Mesothelial cell of epicardium (in vitro differentiated cells): ENCODE measurements around the gene REEP1. TPM values are rescaled to one million over a fixed set of nuclear protein-coding genes. Genes with fewer than 3 reads are reported as not detected.

Experiments used
- DNase-seq, 2 experiments: peaks; one replicate each; pipeline ENCODE4 v3.0.0; 2021; ENCODE audit warnings: low spot score in 2 of 2; ENCODE audit not compliant: unreplicated experiment in 2 of 2
- H3K27ac Mint-ChIP-seq: 2 replicates; pipeline ENCODE4 v1.8.0; 2021; ENCODE audit warnings: mixed read lengths
- H3K27me3 Mint-ChIP-seq: 2 replicates; pipeline ENCODE4 v1.8.0; 2021; ENCODE audit warnings: low read depth, mixed read lengths
- H3K36me3 Mint-ChIP-seq: 2 replicates; pipeline ENCODE4 v1.8.0; 2021; ENCODE audit warnings: mixed read lengths
- H3K4me1 Mint-ChIP-seq: 2 replicates; pipeline ENCODE4 v1.8.0; 2021; ENCODE audit warnings: mixed read lengths
- H3K4me3 Mint-ChIP-seq: 2 replicates; pipeline ENCODE4 v1.8.0; 2021; ENCODE audit warnings: mild to moderate bottlenecking, moderate library complexity, mixed read lengths
- H3K9me3 Mint-ChIP-seq: 2 replicates; pipeline ENCODE4 v1.8.0; 2021; ENCODE audit warnings: mixed read lengths
- total RNA-seq: library from RNA; stranded (reverse); gene quantifications from 3 replicates; pipeline ENCODE4 v1.2.1, GENCODE V29; 2021
- TF ChIP-seq, protein P1 (sequence below): fragments of 200-600 bp; sonication (generic); IDR thresholded peaks from one replicate; pipeline ENCODE4 v1.5.0; 2021; ENCODE audit warnings: antibody characterized with exemption; ENCODE audit not compliant: unreplicated experiment

The REEP1 gene
- total RNA-seq, 1 donor from 2014 or later = 1.9 TPM

DNA sequence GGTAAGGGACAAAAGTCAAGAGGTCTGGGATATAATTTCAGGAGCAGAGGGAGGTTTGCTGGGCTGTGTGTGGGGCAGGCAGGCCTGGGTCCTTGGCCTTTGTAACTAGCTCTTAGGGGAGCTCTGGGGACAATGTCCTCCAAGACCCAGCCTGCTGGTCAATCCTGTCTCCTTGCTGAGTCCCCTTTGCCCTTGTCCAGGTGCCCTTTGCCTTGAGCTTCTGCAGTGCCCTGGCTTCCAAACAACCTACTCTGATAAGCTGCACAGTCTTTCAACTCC lies 30.0 kb upstream of the REEP1 start:
- TF ChIP-seq, protein P1, sequence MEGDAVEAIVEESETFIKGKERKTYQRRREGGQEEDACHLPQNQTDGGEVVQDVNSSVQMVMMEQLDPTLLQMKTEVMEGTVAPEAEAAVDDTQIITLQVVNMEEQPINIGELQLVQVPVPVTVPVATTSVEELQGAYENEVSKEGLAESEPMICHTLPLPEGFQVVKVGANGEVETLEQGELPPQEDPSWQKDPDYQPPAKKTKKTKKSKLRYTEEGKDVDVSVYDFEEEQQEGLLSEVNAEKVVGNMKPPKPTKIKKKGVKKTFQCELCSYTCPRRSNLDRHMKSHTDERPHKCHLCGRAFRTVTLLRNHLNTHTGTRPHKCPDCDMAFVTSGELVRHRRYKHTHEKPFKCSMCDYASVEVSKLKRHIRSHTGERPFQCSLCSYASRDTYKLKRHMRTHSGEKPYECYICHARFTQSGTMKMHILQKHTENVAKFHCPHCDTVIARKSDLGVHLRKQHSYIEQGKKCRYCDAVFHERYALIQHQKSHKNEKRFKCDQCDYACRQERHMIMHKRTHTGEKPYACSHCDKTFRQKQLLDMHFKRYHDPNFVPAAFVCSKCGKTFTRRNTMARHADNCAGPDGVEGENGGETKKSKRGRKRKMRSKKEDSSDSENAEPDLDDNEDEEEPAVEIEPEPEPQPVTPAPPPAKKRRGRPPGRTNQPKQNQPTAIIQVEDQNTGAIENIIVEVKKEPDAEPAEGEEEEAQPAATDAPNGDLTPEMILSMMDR = no peak
- peaks cover 5% of the 10 kb centered on the region for H3K4me1 Mint-ChIP-seq
- H3K4me3 Mint-ChIP-seq = no peak overlapping the region
- no peaks in the 10 kb centered on the region for H3K36me3 Mint-ChIP-seq
- DNase-seq = no peak
- H3K27ac Mint-ChIP-seq = no peak overlapping the region
- H3K9me3 Mint-ChIP-seq = no peaks in the 10 kb centered on the region
- peaks cover 14% of the 10 kb centered on the region for H3K27me3 Mint-ChIP-seq

DNA sequence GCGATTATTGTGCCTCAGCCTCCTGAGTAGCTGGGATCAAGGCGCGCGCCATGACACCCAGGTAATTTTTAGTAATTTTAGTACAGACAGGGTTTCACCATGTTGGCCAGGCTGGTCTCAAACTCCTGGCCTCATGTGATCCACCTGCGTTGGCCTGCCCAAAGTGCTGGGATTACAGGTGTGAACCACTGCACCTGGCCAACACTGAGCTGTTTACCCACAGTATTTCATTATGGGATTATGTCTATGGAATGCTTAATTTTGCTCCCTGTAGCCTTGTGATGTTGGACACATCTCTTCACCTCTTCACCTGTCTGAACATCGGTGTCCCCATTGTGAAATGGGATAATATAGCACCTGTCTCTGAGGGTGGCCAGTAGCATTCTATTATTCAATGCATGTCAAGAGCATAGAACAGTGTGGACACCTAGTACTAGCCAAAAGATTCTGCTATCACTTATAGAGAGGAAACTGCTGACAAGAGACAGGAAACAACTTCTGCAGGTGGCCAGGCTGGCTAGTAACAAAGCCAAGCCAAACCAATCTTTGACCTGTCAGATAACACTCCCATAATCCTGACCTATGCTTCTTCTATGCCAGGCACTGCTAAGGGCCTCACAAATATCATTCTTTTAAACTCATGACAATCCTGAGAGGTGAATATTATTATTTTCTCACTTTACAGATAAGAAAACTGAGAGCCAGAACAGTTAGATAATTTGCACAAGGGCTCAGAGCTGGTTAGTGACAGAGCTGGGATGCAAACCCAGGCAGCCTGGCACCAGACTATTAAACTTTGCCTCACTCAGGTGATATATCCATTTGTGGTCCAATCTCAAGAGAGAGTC lies 29.4 kb upstream of the REEP1 start:
- no peak overlapping the region for H3K4me3 Mint-ChIP-seq
- TF ChIP-seq, protein P1 = no peak
- peaks cover 14% of the 10 kb centered on the region for H3K27me3 Mint-ChIP-seq
- H3K36me3 Mint-ChIP-seq = no peaks in the 10 kb centered on the region
- DNase-seq = no peak
- no peaks in the 10 kb centered on the region for H3K9me3 Mint-ChIP-seq
- no peak overlapping the region for H3K27ac Mint-ChIP-seq
- peaks cover 5% of the 10 kb centered on the region for H3K4me1 Mint-ChIP-seq

DNA sequence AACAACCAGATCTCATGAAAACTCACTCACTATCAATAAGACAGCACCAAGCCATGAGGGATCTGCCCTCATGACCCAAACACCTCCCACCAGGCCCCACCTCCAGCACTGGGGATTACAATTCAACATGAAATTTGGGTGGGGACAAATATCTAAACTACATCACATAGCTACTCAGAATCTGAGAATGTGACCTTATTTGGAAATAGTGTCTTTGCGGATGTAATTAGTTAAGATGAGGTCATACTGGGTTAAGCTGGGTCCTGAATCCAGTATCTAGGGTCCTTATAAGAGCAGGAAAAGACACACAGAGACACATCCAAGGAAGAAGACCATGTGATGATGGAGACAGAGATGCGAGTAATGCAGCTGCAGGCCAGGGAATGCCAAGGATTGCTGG lies 27.5 kb upstream of the REEP1 start:
- DNase-seq = no peak
- Mint-ChIP-seq H3K4me3 (no peak overlapping the region), H3K9me3 (no peaks in the 10 kb centered on the region), H3K27me3 (peaks cover 12% of the 10 kb centered on the region), H3K4me1 (no peaks in the 10 kb centered on the region), H3K27ac (no peak overlapping the region), H3K36me3 (no peaks in the 10 kb centered on the region)
- TF ChIP-seq, protein P1 = no peak

DNA sequence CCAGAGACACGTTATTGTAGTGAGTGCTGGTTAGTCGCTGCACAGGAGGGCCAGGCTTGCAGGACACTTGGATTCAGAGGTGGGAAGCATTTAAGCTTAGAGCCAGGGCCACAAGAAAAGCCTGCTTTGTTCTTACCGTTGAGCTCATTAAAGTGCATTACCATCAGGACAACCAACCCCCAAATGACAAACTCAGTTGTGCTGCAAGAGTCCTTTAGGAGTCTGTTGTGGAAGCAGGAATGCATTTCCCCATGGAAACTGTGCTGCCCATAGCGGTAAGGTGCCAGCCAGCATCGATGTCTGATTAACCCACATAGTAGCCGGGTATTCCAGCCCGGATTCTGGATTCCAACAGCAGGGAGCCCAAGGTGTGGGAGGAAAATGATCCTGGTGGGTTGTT lies 23.4 kb upstream of the REEP1 start:
- Mint-ChIP-seq H3K4me1 (no peaks in the 10 kb centered on the region), H3K9me3 (no peaks in the 10 kb centered on the region), H3K27me3 (peaks cover 24% of the 10 kb centered on the region), H3K4me3 (no peak overlapping the region), H3K36me3 (no peaks in the 10 kb centered on the region), H3K27ac (no peak overlapping the region)
- TF ChIP-seq, protein P1 = no peak
- no peak for DNase-seq

DNA sequence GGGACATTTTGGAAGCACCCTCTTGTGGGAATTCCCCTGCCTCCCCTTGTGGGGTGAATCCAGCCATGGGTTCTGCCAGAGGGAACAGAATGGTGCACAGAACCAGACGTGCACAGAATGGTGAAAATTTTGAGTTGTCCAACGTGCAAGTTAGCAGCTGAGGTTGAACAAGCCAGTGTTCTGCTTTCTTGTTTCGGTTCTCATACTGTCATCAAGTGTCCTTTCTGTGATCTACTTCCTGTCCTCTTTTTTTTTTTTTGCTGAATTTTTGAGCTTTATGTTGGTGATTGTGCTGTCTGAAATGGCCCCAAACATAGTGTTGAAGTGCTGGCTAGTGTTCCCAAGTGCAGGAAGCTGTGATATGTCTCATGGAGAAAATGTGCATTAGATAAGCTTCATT lies 21.5 kb upstream of the REEP1 start:
- no peak for DNase-seq
- Mint-ChIP-seq H3K27ac (no peak overlapping the region), H3K9me3 (no peaks in the 10 kb centered on the region), H3K36me3 (no peaks in the 10 kb centered on the region), H3K4me1 (no peaks in the 10 kb centered on the region), H3K27me3 (peaks cover 32% of the 10 kb centered on the region), H3K4me3 (no peak overlapping the region)
- TF ChIP-seq, protein P1 = no peak
